Hematopoietic multipotent progenitor cell treated with erythropoietin and hydrocortisone succinate and interleukin-3 and kit ligand, for 4 days (in vitro differentiated cells): ENCODE data around the gene CAMTA1.

Experiments
- DNase-seq: peaks from one replicate; pipeline ENCODE4 v3.0.0-alpha.2; 2015

Gene CAMTA1

DNA sequence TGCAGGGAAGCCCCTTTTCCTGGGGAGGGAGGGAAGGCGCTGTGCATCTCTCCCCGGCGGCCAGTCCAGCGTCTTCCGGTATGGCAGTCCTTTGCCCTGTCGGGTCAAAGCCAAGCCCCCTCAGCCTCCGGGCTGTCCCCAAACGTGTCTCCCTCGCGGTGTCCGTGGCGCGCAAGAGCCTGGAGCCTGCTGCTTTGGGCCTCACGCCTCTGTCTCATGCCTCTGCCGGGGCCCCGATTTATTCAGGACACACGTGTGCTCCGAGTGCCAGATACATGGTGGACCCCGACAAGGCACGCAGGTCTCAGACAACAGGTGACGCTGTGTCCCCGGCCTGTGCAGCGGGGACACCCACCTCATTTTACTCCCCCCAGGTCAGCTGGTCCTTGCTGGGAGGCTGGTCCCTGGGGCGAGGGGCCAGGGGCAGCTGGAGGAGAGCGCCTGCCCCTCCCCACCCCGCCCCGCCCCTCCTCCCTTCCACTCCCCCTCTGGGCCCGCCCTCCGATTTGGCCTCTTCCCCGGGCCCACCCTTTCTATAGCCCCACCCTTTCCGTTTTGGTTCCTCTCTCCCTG, 176.7 kb downstream of the CAMTA1 start:
- DNase-seq, result peak; percentile 22

DNA sequence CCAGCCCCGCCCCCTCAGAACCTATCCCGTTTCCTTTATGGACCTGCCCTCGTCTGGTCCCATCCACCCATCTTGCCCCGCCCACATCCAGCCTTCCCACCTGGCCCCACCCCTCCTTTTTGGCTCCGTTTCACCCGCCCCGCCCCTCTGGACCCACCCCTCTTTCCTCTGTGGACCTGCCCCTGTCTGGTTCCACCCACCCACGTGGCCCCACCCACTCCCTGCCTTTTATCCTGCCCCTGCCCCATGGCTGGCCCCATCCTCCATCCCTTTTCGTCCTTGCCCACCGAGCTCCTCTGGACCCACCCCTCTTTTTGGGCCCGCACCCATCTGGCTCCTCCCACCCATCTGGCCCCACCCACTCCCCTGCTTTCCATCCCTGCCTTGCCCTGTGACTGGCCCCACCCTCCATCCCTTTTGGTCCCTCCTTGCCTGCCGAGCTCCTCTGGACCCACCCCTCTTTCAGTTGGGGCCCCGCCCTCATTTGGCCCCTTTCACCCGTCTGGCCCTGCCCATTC, 177.3 kb downstream of the CAMTA1 start:
- DNase-seq, result peak; percentile 78

GRCh38 chr1:6962996-6963911, 178.0 kb downstream of the CAMTA1 start:
- DNase-seq, result peak; percentile 84

DNA sequence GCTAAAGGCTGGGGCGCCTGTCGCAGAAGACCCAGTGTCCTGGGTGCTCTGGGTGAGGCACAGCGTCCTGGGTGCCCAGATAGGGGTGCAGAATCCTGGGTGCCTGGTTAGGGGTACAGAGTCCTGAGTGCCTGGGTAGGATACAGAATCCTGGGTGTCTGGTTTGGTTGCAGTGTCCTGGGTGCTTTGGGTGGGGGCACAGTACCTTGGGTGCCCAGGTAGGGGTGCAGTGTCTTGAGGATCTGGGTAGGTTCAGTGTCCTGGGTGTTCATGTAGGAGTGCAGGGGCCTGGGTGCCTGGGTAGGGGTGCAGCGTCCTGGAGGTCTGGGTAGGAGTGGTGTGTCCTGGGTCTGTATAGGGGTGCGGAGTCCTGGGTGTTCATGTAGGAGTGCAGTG, 178.7 kb downstream of the CAMTA1 start:
- no peak for DNase-seq

- DNase-seq, result no peak
Observed at GRCh38 chr1:6965083-6965934, 180.1 kb downstream of the CAMTA1 start.

- DNase-seq, result no peak
Observed at GRCh38 chr1:6965935-6966241, 180.6 kb downstream of the CAMTA1 start.

GRCh38 chr1:6966326-6966725, 181.1 kb downstream of the CAMTA1 start:
- no peak for DNase-seq

GRCh38 chr1:6967431-6968111, 182.3 kb downstream of the CAMTA1 start:
- peak; percentile 15 for DNase-seq

DNA sequence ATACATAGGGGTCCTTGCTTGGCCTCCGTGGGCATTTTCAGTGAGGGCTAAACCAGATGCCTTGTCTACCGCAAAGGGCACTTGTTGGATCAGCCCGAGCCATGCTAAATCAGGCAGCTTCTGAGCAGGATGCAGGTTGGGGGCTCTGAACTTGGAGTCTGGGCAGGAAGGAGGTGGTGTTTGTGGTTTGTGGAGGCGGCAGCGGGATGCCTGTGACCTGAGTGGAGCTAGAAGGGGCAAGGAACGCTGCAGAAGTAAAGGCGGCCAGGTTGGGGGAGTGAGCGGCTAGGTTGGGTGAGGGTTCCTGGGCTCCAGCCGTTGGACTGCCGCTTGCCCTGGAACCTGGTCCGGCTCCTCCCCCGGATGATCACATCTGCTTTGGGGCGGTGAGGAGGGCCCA, 183.9 kb downstream of the CAMTA1 start:
- DNase-seq, result peak; percentile 55

- no peak for DNase-seq
Observed at GRCh38 chr1:6969762-6970161, 184.5 kb downstream of the CAMTA1 start.

DNA sequence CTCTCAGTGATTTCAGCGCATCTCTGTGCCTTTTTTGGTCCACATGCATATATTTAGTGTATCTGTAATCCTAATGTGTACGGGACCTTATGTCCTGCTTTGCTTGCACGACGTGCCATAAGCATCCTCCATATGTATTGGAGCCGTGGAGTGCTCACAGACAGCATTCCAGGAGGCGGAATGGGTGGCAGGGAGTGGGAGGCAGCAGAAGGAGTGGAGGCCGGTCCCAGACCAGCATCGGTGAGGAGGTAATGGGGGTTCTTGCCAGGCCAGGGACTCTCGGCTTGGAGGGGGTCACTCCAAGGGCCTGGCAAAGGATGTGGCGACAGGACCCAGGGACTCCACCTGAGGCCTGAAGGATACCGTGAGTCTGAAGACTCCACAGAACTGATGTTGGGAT, 185.0 kb downstream of the CAMTA1 start:
- no peak for DNase-seq

DNA sequence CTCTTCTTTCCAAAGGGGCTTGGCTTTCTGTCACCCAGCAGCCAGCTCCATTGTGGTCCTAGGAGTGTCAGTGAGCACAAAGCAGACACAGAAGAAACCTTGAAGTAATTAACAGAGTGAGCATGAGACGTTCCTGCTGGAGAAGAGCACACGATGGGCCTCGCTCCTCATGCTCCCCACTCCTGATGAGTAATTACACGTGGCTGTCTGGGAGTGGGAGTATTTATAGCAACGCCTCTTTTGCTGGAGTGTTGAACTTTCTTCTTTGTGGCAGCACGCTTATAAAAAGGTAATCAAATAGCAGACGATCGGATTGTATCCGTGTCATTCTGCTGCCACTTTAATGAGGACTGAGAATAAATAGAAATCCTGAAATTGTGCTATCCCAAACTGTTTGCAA, 185.8 kb downstream of the CAMTA1 start:
- no peak for DNase-seq

DNA sequence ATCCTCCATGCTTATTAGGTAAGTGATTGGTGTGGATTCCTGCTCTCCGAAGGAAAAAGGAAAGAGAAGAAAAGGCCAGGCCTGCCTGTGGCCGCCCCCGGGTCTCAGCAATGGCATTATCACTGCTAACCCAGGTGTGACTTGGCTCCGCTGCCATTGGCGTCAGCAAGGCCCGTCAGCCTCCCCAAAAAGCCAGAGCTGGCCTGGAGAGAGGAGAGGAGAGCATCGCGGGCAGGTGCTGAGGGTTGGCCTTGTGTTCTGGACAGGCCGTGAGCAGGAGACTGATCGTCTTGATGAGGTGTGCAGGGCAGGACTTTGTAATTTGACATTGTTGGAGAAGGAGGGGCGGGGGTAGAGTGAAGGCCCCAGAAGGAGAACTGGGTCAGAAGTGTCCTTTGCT, 186.4 kb downstream of the CAMTA1 start:
- DNase-seq, result no peak

DNA sequence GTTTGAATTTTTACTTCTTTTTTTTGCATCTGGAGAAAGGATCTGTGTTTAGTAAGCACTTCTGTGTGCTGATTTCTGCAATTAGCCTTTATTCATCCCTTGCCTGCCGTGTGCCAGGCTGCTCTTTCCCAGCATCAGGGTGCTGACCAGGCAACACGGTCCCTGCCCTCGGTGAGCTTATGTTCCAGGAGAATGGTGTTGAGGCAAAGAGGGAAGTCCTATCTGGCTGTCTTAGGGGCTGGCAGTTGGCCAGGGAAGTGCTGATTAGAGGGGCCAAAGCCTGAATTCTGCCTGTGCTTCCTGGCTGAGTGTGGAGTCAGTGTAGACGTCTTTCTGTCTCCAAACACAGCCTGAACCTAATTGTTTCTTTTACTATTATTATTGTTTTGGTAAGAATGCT, 187.1 kb downstream of the CAMTA1 start:
- peak; percentile 57 for DNase-seq

DNA sequence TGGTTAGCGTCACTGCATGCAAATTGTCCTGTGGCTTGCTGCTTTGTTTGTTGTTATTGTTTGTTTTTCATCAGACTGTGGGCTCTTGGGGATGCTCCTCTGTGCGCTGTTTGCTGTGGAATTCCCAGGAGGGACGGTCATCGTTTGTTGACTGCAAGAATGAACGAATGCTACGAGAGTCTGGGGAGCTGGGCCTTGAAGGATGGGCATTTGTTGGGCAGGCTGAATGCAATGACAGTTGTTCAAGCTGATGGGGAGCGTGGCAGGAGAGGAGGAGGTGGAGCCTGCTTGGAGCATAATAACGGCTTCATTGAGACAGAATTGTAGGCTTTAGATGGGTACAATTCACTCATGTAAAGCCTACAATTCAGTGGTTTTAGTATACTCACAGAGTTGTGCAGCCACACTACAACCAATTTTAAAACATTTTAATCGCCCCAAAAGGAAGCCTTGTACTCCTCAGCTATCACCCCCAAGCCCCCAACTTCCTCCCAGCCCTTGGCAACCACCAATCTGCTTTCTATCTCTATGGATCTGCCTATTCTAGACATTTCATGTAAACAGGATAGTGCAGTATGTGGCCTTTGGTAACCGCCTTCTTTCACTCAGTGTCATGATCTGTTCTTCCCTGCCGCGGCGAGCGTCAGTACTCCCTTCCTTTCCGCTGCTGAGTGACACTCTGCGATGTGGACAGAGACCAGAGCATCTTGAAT, 190.2 kb downstream of the CAMTA1 start:
- DNase-seq, result no peak

DNA sequence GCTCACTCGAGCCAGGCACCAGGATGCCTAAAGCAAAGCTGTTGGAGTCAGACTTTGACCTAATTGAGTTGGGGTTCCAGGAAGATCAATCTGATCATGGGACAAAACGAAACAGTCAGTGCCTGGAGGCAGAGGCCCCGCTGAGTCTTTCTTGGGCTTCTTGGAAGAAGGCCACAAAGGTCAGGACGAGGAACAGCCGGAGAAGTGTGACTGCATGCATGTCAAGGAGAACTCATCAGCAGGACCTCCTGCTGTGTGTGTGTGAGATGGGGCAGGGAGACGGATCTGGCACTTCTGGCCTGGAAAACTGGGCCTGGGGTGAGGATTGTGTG, 190.8 kb downstream of the CAMTA1 start:
- no peak for DNase-seq

- DNase-seq, result no peak
Observed at GRCh38 chr1:6979003-6979613, 193.9 kb downstream of the CAMTA1 start.

GRCh38 chr1:6981595-6981994, 196.3 kb downstream of the CAMTA1 start:
- no peak for DNase-seq

- no peak for DNase-seq
Observed at GRCh38 chr1:6982443-6982842, 197.2 kb downstream of the CAMTA1 start.

- no peak for DNase-seq
Observed at GRCh38 chr1:6982860-6983259, 197.6 kb downstream of the CAMTA1 start.

- no peak for DNase-seq
Observed at GRCh38 chr1:6984536-6984935, 199.3 kb downstream of the CAMTA1 start.

- no peak for DNase-seq
Observed at GRCh38 chr1:6984986-6985385, 199.7 kb downstream of the CAMTA1 start.
